NT2/D1 (cell line): ENCODE data around the gene RNF39.

Experiments used
- SUZ12 ChIP-seq: IDR thresholded peaks from 2 replicates; pipeline ENCODE4 v1.6.1; 2011; ENCODE audit not compliant: insufficient read length, insufficient read depth; ENCODE audit errors: extremely low read depth
- YY1 ChIP-seq: IDR thresholded peaks from 2 replicates; pipeline ENCODE4 v1.6.1; 2011; ENCODE audit not compliant: insufficient read length, insufficient read depth
- ZNF274 ChIP-seq: IDR thresholded peaks from 2 replicates; pipeline ENCODE4 v1.6.1; 2011; ENCODE audit warnings: mild to moderate bottlenecking, low read depth, low read length

- TF ChIP-seq YY1 (no peak), SUZ12 (no peak), ZNF274 (no peak)
Measured at GRCh38 chr6:30077218-30077617, 1.6 kb upstream of the RNF39 start.
